ENCODE results near the gene CBX1.
"Not testable (repeated sequence)": the region's sequence is repeated elsewhere in the genome, so short reads cannot be mapped to it uniquely, and the experiment has no call there.

DNA sequence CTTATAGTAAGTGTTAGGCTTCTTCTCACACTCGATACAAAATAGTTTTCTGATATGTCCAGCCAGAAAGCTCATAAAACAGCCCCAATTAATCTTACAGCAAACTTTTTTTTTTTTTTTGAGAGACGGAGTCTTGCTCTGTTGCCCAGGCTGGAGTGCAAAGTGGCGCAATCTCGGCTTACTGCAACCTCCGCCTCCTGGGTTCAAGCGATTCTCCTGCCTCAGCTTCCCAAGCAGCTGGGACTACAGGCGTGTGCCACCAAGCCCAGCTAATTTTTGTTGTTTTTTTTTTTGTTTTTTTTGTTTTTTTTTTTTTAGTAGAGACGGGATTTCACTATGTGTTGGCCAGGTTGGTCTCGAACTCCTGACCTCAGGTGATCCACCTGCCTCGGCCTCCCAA lies 24.1 kb downstream of the CBX1 start:
- TF ChIP-seq, protein P1, sequence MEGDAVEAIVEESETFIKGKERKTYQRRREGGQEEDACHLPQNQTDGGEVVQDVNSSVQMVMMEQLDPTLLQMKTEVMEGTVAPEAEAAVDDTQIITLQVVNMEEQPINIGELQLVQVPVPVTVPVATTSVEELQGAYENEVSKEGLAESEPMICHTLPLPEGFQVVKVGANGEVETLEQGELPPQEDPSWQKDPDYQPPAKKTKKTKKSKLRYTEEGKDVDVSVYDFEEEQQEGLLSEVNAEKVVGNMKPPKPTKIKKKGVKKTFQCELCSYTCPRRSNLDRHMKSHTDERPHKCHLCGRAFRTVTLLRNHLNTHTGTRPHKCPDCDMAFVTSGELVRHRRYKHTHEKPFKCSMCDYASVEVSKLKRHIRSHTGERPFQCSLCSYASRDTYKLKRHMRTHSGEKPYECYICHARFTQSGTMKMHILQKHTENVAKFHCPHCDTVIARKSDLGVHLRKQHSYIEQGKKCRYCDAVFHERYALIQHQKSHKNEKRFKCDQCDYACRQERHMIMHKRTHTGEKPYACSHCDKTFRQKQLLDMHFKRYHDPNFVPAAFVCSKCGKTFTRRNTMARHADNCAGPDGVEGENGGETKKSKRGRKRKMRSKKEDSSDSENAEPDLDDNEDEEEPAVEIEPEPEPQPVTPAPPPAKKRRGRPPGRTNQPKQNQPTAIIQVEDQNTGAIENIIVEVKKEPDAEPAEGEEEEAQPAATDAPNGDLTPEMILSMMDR (optimal IDR thresholded peaks at IDR 0.05 in 1 of 3, IDR thresholded peaks at IDR 0.05 in 1 of 3, conservative IDR thresholded peaks at IDR 0.05 in 1 of 3; ENCODE audit: extremely low read depth in 1 of 3, insufficient read depth in 2 of 3, low read length in 3 of 3): not testable (repeated sequence)
- not testable (repeated sequence) for TF ChIP-seq EZH2 (IDR thresholded peaks at IDR 0.05; ENCODE audit: low read length)
